GM21390 (cell line): ENCODE data around the gene UNC119B.

Experiments used
- ATAC-seq: cut with Tn5 transposase; IDR thresholded peaks from one replicate; pipeline ENCODE4 v1.9.1; 2021; ENCODE audit not compliant: unreplicated experiment

UNC119B gene

DNA sequence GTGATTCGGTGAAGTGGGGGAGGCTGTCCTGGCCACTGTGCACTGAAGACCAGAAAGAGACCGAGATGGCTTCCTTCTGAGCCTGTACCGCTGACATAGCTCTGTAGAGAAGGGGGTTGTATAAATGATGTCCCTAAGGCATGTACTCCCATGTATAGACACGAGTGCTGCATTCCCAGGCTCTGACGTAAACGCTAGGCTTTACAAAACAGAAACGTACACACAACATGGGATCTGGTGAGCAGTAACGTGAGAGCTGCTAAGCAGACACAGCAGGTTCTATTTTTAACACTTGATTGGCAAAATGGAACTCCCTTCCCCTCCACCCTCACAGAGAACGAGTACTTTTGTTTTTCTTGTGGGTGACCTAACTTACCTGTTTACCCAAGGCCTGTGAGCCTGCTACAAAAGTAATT is 51.3 kb downstream of the UNC119B start:
- ATAC-seq: no peak

DNA sequence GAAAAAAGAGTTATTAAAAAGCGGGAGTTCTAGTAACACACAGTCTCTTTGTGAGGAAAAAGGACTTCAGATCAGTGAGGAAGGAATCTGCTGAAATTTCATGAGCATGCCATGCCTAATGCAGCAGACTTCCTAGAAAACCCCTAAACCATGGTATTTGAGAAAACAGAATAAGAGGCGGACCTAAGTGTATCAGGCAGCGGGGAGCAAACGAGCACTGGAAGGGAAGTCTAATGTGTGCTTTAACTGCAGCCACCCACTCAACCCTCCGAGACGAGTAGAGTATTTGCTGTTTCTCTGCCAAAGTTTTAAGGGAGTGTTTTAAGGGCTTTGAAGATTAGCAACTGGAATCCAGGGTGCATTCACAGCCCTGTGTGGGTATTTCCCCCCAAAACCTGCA is 51.8 kb downstream of the UNC119B start:
- ATAC-seq: no peak

DNA sequence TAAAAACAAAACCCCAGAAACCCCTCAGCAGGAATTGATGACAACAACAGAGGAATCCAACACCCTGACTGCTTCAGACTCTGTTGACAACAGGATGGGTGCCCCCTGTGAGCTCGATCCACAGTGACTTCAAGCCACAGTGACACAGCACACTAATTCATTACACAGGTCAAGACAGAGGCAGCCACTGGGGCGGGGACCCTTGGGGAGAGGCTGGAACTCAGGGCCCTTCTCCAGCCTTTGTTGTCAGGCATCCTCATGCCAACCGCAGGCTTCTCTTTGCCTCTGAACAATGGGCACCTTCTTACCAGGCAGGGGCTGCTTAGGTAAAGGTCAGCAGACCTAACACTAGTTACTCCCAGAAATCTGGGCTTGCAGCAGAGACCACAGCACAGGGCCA is 53.0 kb downstream of the UNC119B start:
- no peak for ATAC-seq

DNA sequence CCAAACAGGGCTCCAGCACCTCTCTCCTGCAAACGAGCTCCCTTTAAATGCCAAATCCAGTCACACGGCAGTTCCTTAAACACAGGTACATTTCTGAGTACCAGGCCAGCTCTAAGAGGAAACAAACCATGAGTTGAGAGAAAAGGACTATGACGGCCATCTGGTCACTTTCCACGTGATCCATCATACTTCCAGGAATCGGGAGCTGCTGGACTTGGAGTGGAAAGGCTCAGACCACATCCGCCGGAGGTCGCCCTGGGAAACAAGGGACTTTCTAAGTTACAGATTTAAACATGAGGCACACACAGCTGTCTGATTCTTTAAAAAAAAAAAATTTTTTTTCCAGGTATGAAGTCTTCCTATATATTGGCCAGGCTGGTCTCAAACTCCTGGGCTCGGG is 54.6 kb downstream of the UNC119B start:
- ATAC-seq: no peak

DNA sequence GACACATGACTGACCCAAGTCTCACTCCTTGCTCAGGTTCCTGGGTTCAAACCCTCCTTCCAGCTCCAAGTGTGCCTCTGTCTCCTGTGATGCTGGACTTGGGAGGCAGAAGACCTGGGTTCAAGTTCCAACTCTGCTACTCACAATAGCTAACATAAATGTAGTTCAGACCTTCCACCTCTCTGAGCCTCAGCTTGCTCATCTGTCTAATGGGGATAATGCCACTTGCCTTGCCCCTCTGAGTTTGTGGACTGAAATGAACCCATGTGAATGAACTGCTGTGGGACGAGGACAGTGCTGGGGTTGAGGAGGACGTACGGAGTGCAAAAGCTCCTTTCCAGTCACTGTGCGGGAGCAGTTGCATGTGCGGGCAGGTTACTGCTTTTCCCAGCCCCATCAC is 56.3 kb downstream of the UNC119B start:
- no peak for ATAC-seq

DNA sequence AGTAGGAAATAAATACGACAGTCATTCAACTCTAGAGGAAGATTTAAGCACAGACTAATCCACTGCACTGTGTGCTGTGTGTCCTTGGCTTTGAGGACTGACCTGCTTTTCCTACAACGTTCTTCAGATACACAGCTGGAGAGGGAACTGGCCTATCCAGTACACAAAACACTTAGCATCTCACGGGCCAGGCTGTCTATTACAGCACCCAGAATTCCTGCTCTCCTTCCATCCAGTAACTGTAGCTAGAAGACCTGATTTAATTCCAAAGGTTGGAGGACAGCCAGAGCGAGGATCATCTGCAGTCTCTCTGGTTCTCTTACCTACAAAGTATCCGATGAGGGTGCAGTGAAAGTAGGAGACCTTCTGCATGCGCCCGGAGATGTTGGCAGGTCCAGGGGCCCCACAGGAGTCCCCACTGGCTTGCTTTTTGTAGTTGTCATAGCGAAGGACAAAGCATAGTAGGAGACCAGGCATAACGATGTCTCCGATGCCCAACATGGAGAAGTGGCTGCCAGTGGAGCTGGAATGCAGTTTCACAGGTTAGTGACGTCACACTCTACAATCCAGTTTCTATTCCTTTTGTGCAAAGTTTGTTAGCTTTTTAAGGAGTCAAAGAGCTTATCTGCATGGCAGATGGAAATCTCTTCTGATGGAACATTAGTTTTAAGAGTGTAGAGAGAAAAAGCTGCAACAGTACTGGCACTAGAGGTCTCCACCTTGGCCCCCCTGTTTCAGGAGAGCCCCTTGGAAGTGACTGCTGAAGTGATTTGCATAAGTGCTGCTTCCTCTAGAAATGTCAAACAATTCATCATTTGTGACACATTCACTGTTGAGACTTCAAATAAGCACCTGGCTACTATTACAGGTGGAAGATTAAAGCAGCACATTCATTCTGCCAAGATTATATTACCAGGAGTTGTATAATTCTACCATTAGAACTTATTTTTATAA is 57.1 kb downstream of the UNC119B start:
- ATAC-seq: no peak

DNA sequence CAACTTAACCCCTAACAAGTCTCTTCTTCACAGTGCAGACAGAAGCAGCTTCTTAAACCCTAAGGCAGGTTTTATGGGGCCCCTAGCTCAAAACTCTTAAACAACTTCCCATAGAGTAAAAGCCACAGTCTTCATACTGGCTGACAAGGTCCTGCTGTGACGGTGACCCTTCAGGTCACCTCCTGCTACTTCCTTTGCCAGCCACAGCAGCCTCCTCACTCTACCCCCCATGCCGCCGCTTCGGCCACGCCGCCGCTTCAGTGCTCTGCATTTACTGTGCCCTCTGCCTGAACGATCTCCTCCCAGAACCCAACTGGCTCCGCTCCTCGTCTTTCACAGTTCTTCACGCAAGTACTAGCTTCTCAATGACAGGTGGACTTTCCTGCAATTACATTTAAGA is 60.8 kb downstream of the UNC119B start:
- no peak for ATAC-seq
